H1 (cell line): ENCODE measurements around the gene TMEM39B. TPM values are rescaled to one million over a fixed set of nuclear protein-coding genes. Genes with fewer than 3 reads are reported as not detected.

ENCODE experiments used
- CTCF ChIA-PET: fragments of 300-600 bp; sonication (Branson Sonifier 250); formaldehyde crosslinking; loops from one replicate; lab custom pipeline; 2021; ENCODE audit not compliant: partially characterized antibody; lab: Charles Lee
- POLR2A ChIA-PET: fragments of 300-600 bp; sonication (Branson Sonifier 250); formaldehyde crosslinking; loops from one replicate; lab custom pipeline; 2021; ENCODE audit warnings: inconsistent platforms; ENCODE audit not compliant: partially characterized antibody; lab: Charles Lee
- DNase-seq, 2 experiments: peaks; one replicate each; pipeline versions ENCODE4 v3.0.0 to v3.0.0-alpha.2; 2010 to 2022; ENCODE audit warnings: low spot score in 2 of 2, low read depth in 1 of 2, mixed read lengths in 1 of 2
- FAIRE-seq: peaks from 2 replicates; lab custom pipeline; 2011; peaks lifted over from hg19 to GRCh38; lab: Jason Lieb, UNC
- H2AFZ ChIP-seq: 2 replicates; pipeline ENCODE4 v1.8.1; 2012; ENCODE audit warnings: low read length, inconsistent platforms
- H2AK5ac ChIP-seq: 2 replicates; pipeline ENCODE4 v1.6.1; 2013; ENCODE audit warnings: low read depth, low read length
- H2BK120ac ChIP-seq: replicated peaks from 2 replicates; pipeline ENCODE3; 2013; ENCODE audit warnings: low read depth, low read length, inconsistent platforms
- H2BK12ac ChIP-seq: 2 replicates; pipeline ENCODE4 v1.6.1; 2013; ENCODE audit warnings: low read depth, low read length
- H2BK15ac ChIP-seq: 2 replicates; pipeline ENCODE4 v1.6.1; 2013; ENCODE audit warnings: low read length
- H2BK20ac ChIP-seq: 2 replicates; pipeline ENCODE4 v1.6.1; 2013; ENCODE audit warnings: low read length
- H2BK5ac ChIP-seq: 2 replicates; pipeline ENCODE4 v1.6.1; 2013; ENCODE audit warnings: low read depth, low read length
- H3K14ac ChIP-seq: 2 replicates; pipeline ENCODE4 v1.6.1; 2013; ENCODE audit warnings: inconsistent platforms; ENCODE audit not compliant: insufficient read length
- H3K18ac ChIP-seq: 2 replicates; pipeline ENCODE4 v1.6.1; 2013; ENCODE audit warnings: low read length; ENCODE audit errors: extremely low read depth
- H3K23ac ChIP-seq: 2 replicates; pipeline ENCODE4 v1.6.1; 2013; ENCODE audit warnings: inconsistent platforms; ENCODE audit not compliant: insufficient read length
- H3K23me2 ChIP-seq: 2 replicates; pipeline ENCODE4 v1.6.1; 2013; ENCODE audit warnings: low read depth, low read length
- H3K27ac ChIP-seq: 2 replicates; pipeline ENCODE4 v1.6.1; 2011; ENCODE audit warnings: low read depth, low read length, inconsistent platforms
- H3K27me3 ChIP-seq, 4 experiments: replicated peaks in 1 of 4; 1 replicate in 1 of 4; 2 replicates in 3 of 4; pipeline versions ENCODE4 v1.6.1 to v1.8.1; 2011 to 2013; ENCODE audit warnings: low read length in 3 of 4, mild to moderate bottlenecking in 3 of 4, inconsistent platforms in 2 of 4, mixed read lengths in 2 of 4, moderate library complexity in 1 of 4; ENCODE audit not compliant: control insufficient read depth in 3 of 4, insufficient read depth in 3 of 4; ENCODE audit errors: extremely low read depth in 1 of 4
- H3K36me3 ChIP-seq, 4 experiments: 2 replicates each; pipeline versions ENCODE4 v1.6.1 to v1.8.1; 2011 to 2013; ENCODE audit warnings: mild to moderate bottlenecking in 4 of 4, low read length in 3 of 4, moderate library complexity in 2 of 4, control low read depth in 1 of 4, inconsistent platforms in 1 of 4; ENCODE audit not compliant: insufficient read depth in 4 of 4, control insufficient read depth in 2 of 4
- H3K4ac ChIP-seq: replicated peaks from 2 replicates; pipeline ENCODE3; 2013; ENCODE audit warnings: low read length, low read depth, mixed read lengths, inconsistent platforms; ENCODE audit not compliant: insufficient read length
- H3K4me1 ChIP-seq, 4 experiments: replicated peaks in 1 of 4; 1 replicate in 1 of 4; 2 replicates in 3 of 4; pipeline versions ENCODE4 v1.6.1 to v1.8.1; 2011 to 2013; ENCODE audit warnings: low read length in 3 of 4, inconsistent platforms in 2 of 4, mixed read lengths in 1 of 4; ENCODE audit not compliant: insufficient read depth in 4 of 4, control insufficient read depth in 3 of 4
- H3K4me2 ChIP-seq, 2 experiments: 2 replicates each; pipeline versions ENCODE4 v1.6.1 to v1.8.1; 2011 to 2013; ENCODE audit warnings: low read depth in 2 of 2, low read length in 2 of 2, control low read depth in 1 of 2, inconsistent platforms in 1 of 2, mild to moderate bottlenecking in 1 of 2; ENCODE audit not compliant: insufficient read depth in 1 of 2
- H3K4me3 ChIP-seq, 4 experiments: fragments of 200-600, 300-600 bp in 1 of 4; sonication (generic), shearing (Covaris generic), sonication (Bioruptor Twin) in 1 of 4; 2 replicates each; pipeline versions ENCODE4 v1.5.1 to v1.8.1; 2011 to 2016; ENCODE audit warnings: low read length in 4 of 4, low read depth in 3 of 4, control low read depth in 2 of 4, inconsistent platforms in 2 of 4, mild to moderate bottlenecking in 2 of 4, mixed read lengths in 1 of 4, moderate library complexity in 1 of 4; ENCODE audit not compliant: insufficient read depth in 2 of 4; ENCODE audit errors: extremely low read depth in 1 of 4
- H3K56ac ChIP-seq: replicated peaks from 2 replicates; pipeline ENCODE3; 2013; ENCODE audit warnings: low read depth, mild to moderate bottlenecking, mixed read lengths, low read length, inconsistent platforms; ENCODE audit not compliant: insufficient read length
- H3K79me1 ChIP-seq: 2 replicates; pipeline ENCODE4 v1.6.1; 2013; ENCODE audit warnings: low read depth, low read length, control low read depth
- H3K79me2 ChIP-seq, 2 experiments: 2 replicates each; pipeline versions ENCODE4 v1.6.1 to v1.8.1; 2012 to 2013; ENCODE audit warnings: low read length in 2 of 2, mild to moderate bottlenecking in 2 of 2, inconsistent platforms in 1 of 2; ENCODE audit not compliant: insufficient read depth in 2 of 2, control insufficient read depth in 1 of 2
- H3K9ac ChIP-seq, 4 experiments: replicated peaks in 1 of 4; 1 replicate in 1 of 4; 2 replicates in 3 of 4; pipeline versions ENCODE4 v1.6.1 to v1.8.1; 2011 to 2013; ENCODE audit warnings: low read depth in 3 of 4, low read length in 3 of 4, control low read depth in 2 of 4, mild to moderate bottlenecking in 2 of 4, moderate library complexity in 2 of 4, inconsistent platforms in 1 of 4; ENCODE audit errors: extremely low read depth in 1 of 4
- H3K9me3 ChIP-seq, 2 experiments: 2 replicates each; pipeline versions ENCODE4 v1.6.1 to v1.8.1; 2012 to 2013; ENCODE audit warnings: mild to moderate bottlenecking in 2 of 2, moderate library complexity in 2 of 2, control low read depth in 1 of 2, inconsistent platforms in 1 of 2, low read depth in 1 of 2, low read length in 1 of 2, mixed read lengths in 1 of 2; ENCODE audit not compliant: insufficient read depth in 2 of 2
- H4K20me1 ChIP-seq, 2 experiments: replicated peaks in 1 of 2; 2 replicates each; pipeline versions ENCODE3 to v1.8.1; 2011 to 2013; ENCODE audit warnings: inconsistent platforms in 2 of 2, low read length in 2 of 2, mild to moderate bottlenecking in 1 of 2; ENCODE audit not compliant: insufficient read depth in 2 of 2, control insufficient read depth in 1 of 2
- H4K5ac ChIP-seq: 2 replicates; pipeline ENCODE4 v1.6.1; 2013; ENCODE audit warnings: low read length, low read depth, mixed read lengths, inconsistent platforms; ENCODE audit not compliant: insufficient read length
- H4K8ac ChIP-seq: 2 replicates; pipeline ENCODE4 v1.8.0; 2013; ENCODE audit warnings: mild to moderate bottlenecking, moderate library complexity, low read length, inconsistent platforms; ENCODE audit not compliant: insufficient read depth; ENCODE audit errors: extremely low read depth
- H4K91ac ChIP-seq: replicated peaks from 2 replicates; pipeline ENCODE3; 2013; ENCODE audit warnings: low read length, mixed read lengths, inconsistent platforms; ENCODE audit not compliant: insufficient read length
- BACH1 ChIP-seq: IDR thresholded peaks from 2 replicates; pipeline ENCODE4 v1.6.1; 2012; ENCODE audit warnings: low read length, improper control_type of control experiment
- CBX8 ChIP-seq: fragments of 300-800, 300-1000 bp; sonication (generic); IDR thresholded peaks from 2 replicates; pipeline ENCODE4 v1.7.1; 2016; ENCODE audit warnings: low read depth, low read length, borderline replicate concordance
- E2F6 ChIP-seq: IDR thresholded peaks from 2 replicates; pipeline ENCODE4 v1.6.1; 2012; ENCODE audit warnings: inconsistent platforms
- EP300 ChIP-seq, 2 experiments: IDR thresholded peaks; 1 replicate in 1 of 2; 2 replicates in 1 of 2; pipeline ENCODE4 v1.6.1; 2011 to 2012; ENCODE audit warnings: low read depth in 2 of 2, low read length in 2 of 2, mild to moderate bottlenecking in 2 of 2, borderline replicate concordance in 1 of 2, inconsistent platforms in 1 of 2, moderate library complexity in 1 of 2
- EZH2 ChIP-seq: fragments of 200-600 bp; sonication (generic); IDR thresholded peaks from 2 replicates; pipeline ENCODE4 v1.7.1; 2012; ENCODE audit warnings: low read depth, mild to moderate bottlenecking, moderate library complexity, low read length, inconsistent platforms; ENCODE audit not compliant: severe bottlenecking
- GTF2F1 ChIP-seq: IDR thresholded peaks from 2 replicates; pipeline ENCODE4 v1.6.1; 2012; ENCODE audit warnings: low read depth, low read length, improper control_type of control experiment, borderline replicate concordance
- JUND ChIP-seq: IDR thresholded peaks from 2 replicates; pipeline ENCODE4 v1.6.1; 2011; ENCODE audit warnings: mild to moderate bottlenecking, improper control_type of control experiment, low read length
- KDM1A ChIP-seq: fragments of 200-600, 300-600 bp; sonication (generic); IDR thresholded peaks from 2 replicates; pipeline ENCODE4 v1.7.1; 2016; ENCODE audit warnings: mild to moderate bottlenecking, low read length, borderline replicate concordance
- POU5F1 ChIP-seq: IDR thresholded peaks from 2 replicates; pipeline ENCODE4 v1.6.1; 2011; ENCODE audit warnings: low read depth, mild to moderate bottlenecking, low read length, moderate library complexity
- RFX5 ChIP-seq: IDR thresholded peaks from 2 replicates; pipeline ENCODE4 v1.6.1; 2011; ENCODE audit warnings: low read depth, low read length, improper control_type of control experiment, borderline replicate concordance
- RXRA ChIP-seq: IDR thresholded peaks from 2 replicates; pipeline ENCODE4 v1.6.1; 2011; ENCODE audit warnings: low read depth, mild to moderate bottlenecking, low read length, moderate library complexity; ENCODE audit not compliant: insufficient read depth
- SUZ12 ChIP-seq: fragments of 200-600 bp; sonication (generic); IDR thresholded peaks from 2 replicates; pipeline ENCODE4 v1.6.1; 2012; ENCODE audit warnings: mild to moderate bottlenecking, inconsistent platforms, low read length, moderate library complexity, mixed read lengths
- TAF7 ChIP-seq: optimal IDR thresholded peaks from 2 replicates; pipeline ENCODE3; 2011; ENCODE audit warnings: low read depth, mild to moderate bottlenecking, inconsistent platforms, low read length, moderate library complexity, borderline replicate concordance
- WGBS, 2 experiments: shearing (Covaris generic) in 1 of 2; methylation state at CpG; one replicate each; pipeline versions ENCODE4 v1.1.6 to v1.1.7; 2013 to 2015; ENCODE audit warnings: low lambda C conversion rate in 2 of 2, mixed read lengths in 2 of 2, inconsistent platforms in 1 of 2, low coverage in 1 of 2, missing lambda C conversion rate in 1 of 2; ENCODE audit not compliant: insufficient replicate concordance in 2 of 2, insufficient coverage in 1 of 2, insufficient read length in 1 of 2; ENCODE audit errors: extremely low coverage in 1 of 2, missing lambda C conversion rate in 1 of 2; 5-methylcytosine and 5-hydroxymethylcytosine counted together
- polyA plus RNA-seq, 7 experiments: library from polyadenylated mRNA; depleted of rRNA in 3 of 7; stranded (reverse) in 5 of 7; unstranded in 2 of 7; fragments of >200 nt in 5 of 7; fragments of 200-250 nt in 2 of 7; gene quantifications; 1 replicate in 5 of 7; 2 replicates in 1 of 7; 4 replicates in 1 of 7; pipeline versions ENCODE4 v1.2.1 to v1.2.3, GENCODE V29; 2011 to 2013; ENCODE audit warnings: missing spikeins in 2 of 7, mixed read lengths in 2 of 7
- total RNA-seq: library from RNA; stranded (reverse); fragmentation: NEBNext Ultra II Directional; extraction: Animal tissue kit (Norgen Biotek cat#: 25700); gene quantifications from 2 replicates; pipeline ENCODE4 v1.2.1, GENCODE V29; 2021

Gene TMEM39B
- total and polyA plus RNA-seq, 2 of the 8 experiments (the other 6 are each of a cell fraction or from before 2014, with no cell fraction given), result 25.3 to 32.7 TPM

GRCh38 chr1:32055416-32055815 lies 17.3 kb upstream of the TMEM39B start:
- ChIA-PET POLR2A (interaction anchor here (0.9 to 3.8 kb wide), 6 partner anchors 8 to 142 kb away, joined by 3 to 15 read pairs (median 4); partner anchors contain the start of gene TMEM39B), CTCF (interaction anchor here (0.6 to 1.6 kb wide), 7 partner anchors 8 to 1923 kb away, joined by 3 to 4 read pairs (median 3); no protein-coding TSS in a partner anchor)
- Histone ChIP-seq H3K18ac (no peak overlapping the region), H3K27me3 (no peaks in the 10 kb centered on the region), H4K20me1 (peaks cover 6 to 14% of the 10 kb centered on the region in 2 experiments), H4K5ac (no peak overlapping the region), H3K27ac (no peak overlapping the region), H3K79me1 (no peaks in the 10 kb centered on the region), H2BK15ac (no peak overlapping the region), H3K23ac (no peak overlapping the region), H2BK5ac (no peak overlapping the region), H2BK20ac (no peak overlapping the region), H3K79me2 (no peaks in the 10 kb centered on the region), H3K4me2 (no peak overlapping the region), H3K14ac (no peak overlapping the region), H3K56ac (no peak overlapping the region), H3K4me3 (no peak overlapping the region), H4K8ac (no peak overlapping the region), H2AK5ac (no peak overlapping the region), H3K4ac (no peak overlapping the region), H4K91ac (no peak overlapping the region), H2BK12ac (no peak overlapping the region), H2BK120ac (no peak overlapping the region), H3K9me3 (no peaks in the 10 kb centered on the region), H3K9ac (no peak overlapping the region), H3K23me2 (no peaks in the 10 kb centered on the region), H2AFZ (no peak overlapping the region), H3K4me1 (peaks cover 0 to 11% (median 0%) of the 10 kb centered on the region in 4 experiments; a peak in 3 of 7 replicates), H3K36me3 (peaks cover 20 to 85% (median 57%) of the 10 kb centered on the region in 4 experiments)
- FAIRE-seq (no peak), DNase-seq (no peak)
- WGBS, 2 experiments, result 92% methylated on average over 5 of the region's 5 CpGs; no CpG with 5 or more reads in 1 of the 2 experiments
- TF ChIP-seq JUND (no peak), EZH2 (no peak), POU5F1 (no peak), CBX8 (no peak), KDM1A (no peak), RXRA (no peak), TAF7 (no peak), E2F6 (no peak), SUZ12 (no peak), RFX5 (no peak), EP300 (IDR thresholded peaks at IDR 0.05; ENCODE audit: borderline replicate concordance in 1 of 2, low read depth in 2 of 2, low read length in 2 of 2) (no peak), BACH1 (no peak), GTF2F1 (no peak)
